Erythroblast (primary cell): ENCODE measurements around the gene TRMO.

ENCODE experiments used
- GATA1 ChIP-seq: IDR thresholded peaks from 2 replicates; pipeline ENCODE4 v1.6.1; 2011; ENCODE audit warnings: low read depth, mild to moderate bottlenecking, control low read depth, low read length, moderate library complexity
- POLR2A ChIP-seq: IDR thresholded peaks from 2 replicates; pipeline ENCODE4 v1.6.1; 2011; ENCODE audit warnings: mild to moderate bottlenecking, low read length

- TF ChIP-seq GATA1 (no peak), POLR2A (no peak)
Measured at GRCh38 chr9:97928986-97929604, 6.8 kb upstream of the TRMO start.
